ENCODE data around the gene BSN.

DNA sequence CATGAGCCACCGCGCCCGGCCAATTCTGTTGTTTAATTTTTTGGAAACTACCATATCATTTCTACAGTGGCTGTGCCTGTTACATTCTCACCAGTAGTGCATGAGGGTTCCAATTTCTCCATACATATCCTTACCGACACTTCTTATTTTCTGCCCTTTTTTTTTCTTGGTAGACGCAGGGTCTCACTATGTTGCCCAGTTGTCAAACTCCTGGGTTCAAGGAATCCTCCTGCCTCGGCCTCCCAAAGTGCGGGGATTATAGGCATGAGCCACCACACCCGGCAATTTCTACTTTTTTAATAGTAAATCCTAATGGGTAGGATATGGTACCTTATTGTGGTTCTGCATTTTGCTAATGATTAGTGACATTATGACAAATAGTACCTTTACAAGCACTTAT lies 155.6 kb downstream of the BSN start:
- TF ChIP-seq CTCF (IDR thresholded peaks at IDR 0.05) = no peak
- TF ChIP-seq EZH2 (IDR thresholded peaks at IDR 0.05; ENCODE audit: borderline replicate concordance, insufficient read depth, low read depth, low read length, poor library complexity, severe bottlenecking) = no peak
